COLO829 (cell line): ENCODE results near the gene FGF13.
A peak's percentile ranks its signal among the peaks of the same experiment; 100 is the strongest.

ENCODE experiments used
- DNase-seq: peaks from one replicate; pipeline ENCODE4 v3.0.0; 2012; ENCODE audit warnings: low spot score

FGF13 gene

DNA sequence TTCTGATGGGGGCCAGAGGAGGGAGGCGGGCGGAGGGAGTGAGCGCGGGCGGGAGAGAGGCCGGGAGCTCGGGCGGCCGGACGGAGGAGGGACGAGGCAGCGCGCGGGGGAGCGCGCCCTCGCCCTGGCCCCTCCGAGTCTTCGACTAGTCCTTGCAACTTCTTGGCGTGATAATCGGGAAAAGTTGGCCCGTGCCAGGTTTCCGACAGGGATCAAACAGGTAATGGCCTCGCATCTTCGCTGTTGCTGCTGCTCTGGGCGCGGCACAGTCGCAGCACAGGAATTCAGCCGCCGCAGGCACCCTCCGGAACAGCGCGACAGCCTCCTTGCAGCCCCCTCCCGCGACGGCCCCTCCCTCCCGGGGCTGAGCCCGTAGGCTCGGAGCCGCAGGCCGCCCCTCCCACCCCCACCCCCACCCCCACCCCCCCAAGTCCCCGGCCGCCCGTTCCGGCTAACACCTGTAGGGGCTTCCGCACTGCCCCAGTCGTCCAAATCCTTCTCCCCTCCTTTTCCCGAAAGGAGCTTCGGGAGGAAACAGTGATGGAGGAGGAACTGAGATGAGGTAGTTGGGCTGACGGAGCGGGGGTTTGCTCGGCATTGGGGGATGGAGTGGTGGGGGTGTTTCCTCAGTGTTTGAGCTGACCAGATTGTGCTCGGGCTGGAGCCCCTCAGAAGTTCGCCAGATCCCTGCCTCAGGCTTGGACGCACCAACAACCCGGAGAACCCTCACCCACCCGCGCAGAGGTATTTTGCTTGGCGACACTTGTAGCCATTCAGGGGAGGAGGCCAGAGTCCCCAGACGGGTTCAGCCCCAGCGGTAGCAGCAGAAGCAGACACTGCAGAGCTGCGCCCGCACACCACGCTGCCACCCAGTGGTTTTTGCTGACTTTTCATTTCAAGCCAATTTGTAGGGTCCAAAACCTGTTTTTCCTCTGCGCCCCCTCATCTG, at the start of gene FGF13:
TSS of gene FGF13 (minus strand) at position 319 of the 949 bp plus-strand sequence. CDS start 714 bp downstream, outside the sequence.
- DNase-seq: peak; percentile 52

GRCh38 chrX:138759217-138759943, 47.9 kb upstream of the FGF13 start:
- DNase-seq: no peak

GRCh38 chrX:138756234-138756633, 44.7 kb upstream of the FGF13 start:
- DNase-seq: peak; percentile 55

DNA sequence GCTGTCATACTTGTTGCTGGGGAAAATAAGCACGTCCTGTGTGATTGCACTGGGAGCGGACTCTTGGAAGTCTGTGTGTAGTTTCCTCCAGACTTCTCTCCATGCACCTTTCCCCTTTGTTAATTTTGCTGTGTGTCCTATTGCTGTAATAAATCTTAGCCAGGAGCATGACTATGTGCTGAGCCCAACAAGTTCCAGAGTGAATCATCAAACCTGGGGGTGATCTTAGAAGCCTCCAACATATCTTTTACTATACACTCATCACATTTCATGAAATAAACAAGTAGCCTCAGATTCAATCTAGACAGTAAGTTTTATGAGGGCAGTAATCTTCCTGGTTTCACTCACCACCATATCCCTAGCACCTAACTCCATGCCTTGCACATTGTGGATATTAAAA, 43.3 kb upstream of the FGF13 start:
- no peak for DNase-seq

DNA sequence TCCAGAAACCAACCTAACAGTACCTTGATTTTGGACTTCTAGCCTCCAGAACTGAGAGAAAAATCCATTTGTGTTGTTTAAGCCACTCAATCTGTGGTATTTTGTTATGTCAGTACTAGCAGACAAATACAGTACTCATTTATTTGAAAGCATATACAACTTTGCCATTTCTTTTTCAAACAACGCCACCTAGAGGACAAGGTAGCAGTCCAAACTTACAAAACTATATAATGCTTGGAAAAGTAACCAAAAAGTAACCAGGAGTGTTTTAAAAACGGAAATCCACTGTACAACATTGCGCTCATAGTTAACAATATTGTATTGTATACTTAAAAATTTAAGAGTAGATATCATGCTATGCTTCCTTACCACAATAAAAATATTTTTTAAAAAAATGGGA, 37.0 kb upstream of the FGF13 start:
- DNase-seq: no peak

- peak; percentile 23 for DNase-seq
Measured at GRCh38 chrX:138745196-138745595, 33.7 kb upstream of the FGF13 start.

- DNase-seq: no peak
Measured at GRCh38 chrX:138742217-138742616, 30.7 kb upstream of the FGF13 start.

DNA sequence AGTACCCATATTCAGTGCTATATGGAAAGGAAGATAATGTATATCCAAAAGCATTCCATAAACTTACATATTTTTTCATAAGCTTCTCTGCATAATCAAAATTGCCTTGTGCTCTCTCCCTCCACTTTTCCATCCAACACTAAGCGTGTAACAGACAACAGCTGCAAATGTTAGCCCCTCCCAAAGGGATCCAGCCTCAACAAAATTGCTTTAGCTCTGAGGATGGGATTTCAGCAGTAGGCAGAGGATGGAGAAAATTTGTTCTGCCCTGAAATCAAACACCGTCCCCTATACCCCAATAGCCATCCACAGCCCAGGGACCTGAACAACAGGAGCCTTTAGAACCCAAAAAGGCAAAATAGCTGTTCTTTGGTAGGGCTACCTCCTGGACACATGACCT, 28.8 kb upstream of the FGF13 start:
- no peak for DNase-seq

DNA sequence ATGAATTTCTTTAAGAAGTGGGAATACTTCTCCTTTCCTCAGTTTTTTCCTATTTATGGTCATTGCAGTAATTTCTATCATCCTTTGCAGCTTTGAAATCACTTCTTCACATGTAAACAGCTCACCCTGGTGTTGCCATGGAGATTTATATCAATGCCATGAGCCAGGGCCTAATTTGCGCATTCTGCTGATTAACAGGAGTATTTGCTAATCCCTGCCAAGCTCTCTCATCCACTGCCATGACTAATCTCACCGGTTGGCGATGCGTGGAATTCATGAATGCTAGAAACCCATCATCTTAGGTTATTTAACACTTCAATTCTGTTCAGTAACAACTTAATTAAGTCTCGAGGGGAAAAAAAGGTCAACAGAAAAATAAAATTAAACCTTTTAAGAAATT, 11.8 kb upstream of the FGF13 start:
- DNase-seq: no peak

DNA sequence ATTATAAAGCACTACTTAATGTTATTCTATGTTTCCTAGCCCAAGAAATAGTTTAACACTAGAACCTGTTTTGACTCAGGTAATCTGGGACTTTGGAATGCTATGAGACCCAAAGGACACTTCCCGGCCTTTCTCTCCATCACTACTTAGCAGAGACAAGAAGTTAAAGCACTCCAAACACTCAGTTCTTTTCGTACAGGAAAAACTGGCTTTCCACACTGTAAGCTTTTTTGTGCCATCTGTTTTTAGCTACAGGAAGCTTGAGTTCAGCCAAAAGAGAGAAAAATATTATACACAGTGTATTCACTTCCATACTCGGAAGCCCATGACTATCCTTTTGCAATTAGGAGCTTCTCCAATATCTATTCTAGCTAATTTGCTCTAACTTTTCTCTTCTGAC, 7.9 kb upstream of the FGF13 start:
- DNase-seq: no peak

DNA sequence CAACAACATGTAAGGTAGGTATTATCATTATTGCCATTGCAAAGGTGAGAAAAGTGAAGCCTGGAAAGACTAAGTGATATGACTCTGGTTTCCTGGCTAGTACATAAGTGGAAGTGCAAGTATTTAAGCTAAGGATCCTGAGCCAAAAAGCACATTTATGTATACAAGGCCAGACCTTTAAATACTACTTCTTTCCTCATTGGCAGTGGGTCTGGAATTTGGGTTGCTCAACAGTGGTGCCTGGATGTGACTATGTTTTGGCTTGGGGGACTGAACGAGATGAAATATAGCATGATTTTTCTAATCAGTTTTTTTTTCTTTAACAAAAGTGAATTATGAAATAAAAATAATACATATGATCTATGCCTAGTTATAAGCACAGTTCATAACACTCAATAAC, 7.4 kb upstream of the FGF13 start:
- no peak for DNase-seq

GRCh38 chrX:138710866-138711341, 613 bp downstream of the FGF13 start:
- no peak for DNase-seq

DNA sequence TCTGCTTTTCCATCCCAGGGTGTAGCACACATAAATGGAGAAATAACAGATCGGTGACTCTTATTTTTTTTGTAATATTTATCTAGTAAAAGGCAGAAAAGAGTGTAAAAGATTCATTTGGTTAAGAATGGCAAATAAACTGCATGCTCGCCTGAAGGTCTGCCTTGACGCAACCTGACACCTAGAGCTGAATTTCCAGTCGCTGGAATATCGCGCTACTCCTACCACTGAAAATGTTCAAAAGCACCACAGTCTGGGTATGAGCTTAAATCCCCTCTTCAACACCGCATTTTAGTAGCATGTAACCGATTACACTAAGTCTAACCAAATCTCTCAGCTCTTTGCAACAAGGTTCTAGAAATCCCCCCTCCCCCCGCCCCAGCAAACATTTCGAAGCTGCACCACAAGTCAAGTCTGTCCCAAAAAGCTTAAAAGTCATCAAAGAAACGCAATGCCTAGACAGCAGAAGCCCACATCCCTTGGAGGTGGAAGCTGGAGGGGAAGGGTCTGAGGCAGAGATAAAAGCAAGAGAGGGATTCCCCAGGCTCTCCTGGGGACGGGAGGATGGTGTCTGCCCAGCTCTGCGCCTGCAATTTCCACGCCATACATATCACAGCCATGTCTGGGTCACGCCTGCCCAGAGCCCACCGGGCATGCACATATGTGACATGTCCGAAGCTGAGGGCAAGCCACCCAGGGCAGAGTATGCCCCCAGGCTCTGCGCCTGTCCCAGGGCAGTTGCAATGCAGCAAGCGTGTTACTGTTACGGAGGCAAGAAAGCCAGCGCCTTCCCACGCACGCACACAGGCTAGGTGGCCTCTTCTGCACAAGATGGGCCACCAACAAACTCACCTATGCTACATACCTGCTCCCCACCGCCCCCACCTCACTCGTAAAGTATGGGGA, 1.4 kb downstream of the FGF13 start:
- no peak for DNase-seq

- no peak for DNase-seq
Measured at GRCh38 chrX:138708268-138708667, 3.2 kb downstream of the FGF13 start.

GRCh38 chrX:138704596-138704995, 6.9 kb downstream of the FGF13 start:
- no peak for DNase-seq

DNA sequence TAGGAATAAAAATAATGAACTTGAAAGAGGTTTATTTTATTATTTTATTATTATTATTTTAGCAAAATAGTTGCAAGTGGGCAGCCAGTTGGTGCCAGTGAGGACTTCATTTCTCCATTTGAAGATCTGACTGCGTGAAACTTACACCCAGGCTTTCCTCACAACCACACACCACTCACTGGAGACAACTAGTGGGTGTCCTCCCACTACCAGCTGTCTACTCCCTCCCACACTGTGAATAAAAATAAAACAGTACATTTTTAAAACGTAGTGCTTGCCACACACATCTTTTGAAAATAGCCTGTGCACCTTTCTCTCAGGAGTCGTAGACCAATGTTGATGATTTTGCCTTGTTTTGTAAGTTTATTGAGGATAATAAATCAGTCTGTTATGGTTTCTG, 7.4 kb downstream of the FGF13 start:
- DNase-seq: no peak

- DNase-seq: no peak
Measured at GRCh38 chrX:138692591-138692990, 18.9 kb downstream of the FGF13 start.

- no peak for DNase-seq
Measured at GRCh38 chrX:138691186-138691585, 20.3 kb downstream of the FGF13 start.

DNA sequence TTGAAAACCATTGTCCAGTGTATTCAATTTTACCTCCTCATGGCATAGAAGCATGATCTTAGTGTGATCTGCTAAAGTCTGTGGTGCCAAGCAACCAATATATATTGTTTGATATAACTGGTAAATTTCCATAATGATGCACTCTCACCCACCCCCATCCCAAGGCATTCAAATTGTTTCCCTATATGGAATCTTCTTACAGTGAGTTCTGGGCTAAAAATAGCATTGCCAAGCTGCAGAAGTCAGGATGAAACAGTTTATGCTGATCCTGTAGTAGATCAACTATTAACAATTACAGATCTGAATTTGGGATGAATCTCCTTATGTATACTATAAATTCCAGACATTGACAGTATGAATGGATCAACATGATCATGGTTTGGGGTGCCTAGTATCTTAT, 20.9 kb downstream of the FGF13 start:
- no peak for DNase-seq

DNA sequence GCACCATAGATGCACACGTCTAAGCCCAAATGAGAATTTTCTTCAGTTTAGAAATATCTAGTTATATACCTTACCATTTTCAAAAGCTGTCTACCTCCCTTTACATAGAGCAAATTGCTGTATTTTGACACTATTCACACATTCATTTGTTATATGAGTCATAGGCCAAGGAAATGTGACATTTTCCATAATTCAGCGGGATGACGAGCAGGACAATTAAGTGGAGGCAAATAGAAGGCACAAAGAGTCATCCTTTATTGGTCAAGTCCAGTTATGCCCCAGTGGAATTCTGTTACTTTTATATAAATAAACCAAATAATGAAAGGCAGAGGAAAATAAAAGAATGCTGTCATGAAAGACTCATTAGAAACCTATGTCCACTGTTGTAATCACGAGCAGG, 27.9 kb downstream of the FGF13 start:
- peak; percentile 4 for DNase-seq

DNA sequence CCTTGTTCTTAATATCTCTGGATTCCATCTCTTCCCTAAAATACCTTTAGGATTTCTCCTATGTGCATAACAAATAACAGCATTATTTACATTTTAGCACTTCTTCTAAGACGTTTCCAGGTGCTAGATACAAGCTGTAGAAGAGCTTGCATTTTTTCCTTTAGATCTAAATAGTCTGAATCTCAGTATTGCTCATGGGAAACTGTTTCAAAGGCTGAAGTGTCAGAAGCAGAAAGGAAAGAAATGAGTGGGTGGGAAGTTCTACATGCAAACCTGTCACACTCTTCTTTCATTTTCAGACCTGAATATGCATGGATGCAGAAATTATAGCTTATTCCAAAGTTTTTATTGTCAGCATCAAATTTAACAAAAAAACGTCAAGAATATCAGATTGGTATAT, 41.8 kb downstream of the FGF13 start:
- DNase-seq: no peak

DNA sequence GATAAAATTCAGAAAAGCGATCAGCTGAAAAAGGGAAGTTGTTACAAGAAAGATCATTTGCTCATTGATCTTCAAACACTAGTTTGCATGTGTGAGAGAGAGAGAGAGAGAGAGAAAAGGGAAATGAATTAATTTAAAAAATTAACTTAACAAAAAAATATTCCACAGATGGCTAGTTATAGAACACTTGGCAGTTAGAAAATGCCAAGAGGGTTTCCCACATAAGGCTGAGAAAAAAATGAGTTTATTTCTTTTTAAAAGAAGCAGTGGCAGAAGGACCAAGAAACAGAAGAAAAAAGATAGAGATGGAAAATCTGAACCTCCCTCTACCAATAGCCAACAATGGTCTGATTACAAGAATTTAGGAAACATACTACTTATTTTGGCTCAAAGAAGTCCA, 47.1 kb downstream of the FGF13 start:
- DNase-seq: no peak
